H54 (cell line): Measurements from ENCODE around the gene PDLIM7.

Experiments
- DNase-seq: peaks from one replicate; pipeline ENCODE4 v3.0.0; 2011; ENCODE audit warnings: low spot score, mixed read lengths; ENCODE audit not compliant: insufficient read length
- FAIRE-seq: peaks from 3 replicates; lab custom pipeline; 2011; peaks lifted over from hg19 to GRCh38; lab: Jason Lieb, UNC
- POLR2A ChIP-seq: IDR thresholded peaks from 2 replicates; pipeline ENCODE4 v1.6.1; 2011; ENCODE audit warnings: low read depth, mild to moderate bottlenecking, low read length

Gene PDLIM7

DNA sequence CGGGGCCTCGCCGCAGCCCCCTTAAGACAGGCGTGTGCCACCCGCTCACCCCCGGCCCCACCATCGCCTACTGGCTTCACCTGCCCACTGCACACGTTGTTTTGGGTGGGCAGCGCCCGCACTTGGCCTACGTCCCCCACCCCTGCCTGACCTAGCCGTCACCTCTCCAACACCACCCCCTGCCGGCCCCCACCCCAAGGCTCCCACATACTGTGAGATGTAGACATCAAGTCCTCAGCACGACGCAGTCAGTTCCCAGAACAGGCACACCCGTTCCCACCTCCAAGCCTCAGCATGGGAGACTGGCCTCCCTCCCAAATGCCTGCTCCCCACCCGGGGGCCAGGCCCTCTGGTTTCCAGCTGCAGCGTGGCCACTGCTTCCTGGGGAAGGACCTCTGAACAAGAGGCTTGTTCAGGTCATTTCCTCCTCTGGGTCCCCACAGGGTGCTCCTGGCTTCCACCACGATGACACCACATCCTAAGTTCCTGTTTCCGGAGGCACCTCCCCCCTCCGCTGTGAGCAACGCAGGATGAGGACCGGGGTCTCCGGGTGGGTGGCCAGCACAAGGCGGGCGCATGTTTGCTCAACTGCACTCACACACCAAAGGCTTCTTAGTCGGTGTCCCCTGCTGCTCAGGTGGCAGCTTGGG is 35.3 kb downstream of the PDLIM7 start:
- no peak for TF ChIP-seq POLR2A
- FAIRE-seq (no peak), DNase-seq (no peak)

GRCh38 chr5:177459819-177460628 is 37.4 kb downstream of the PDLIM7 start:
- FAIRE-seq = no peak
- no peak for TF ChIP-seq POLR2A

GRCh38 chr5:177459357-177459756 is 38.0 kb downstream of the PDLIM7 start:
- TF ChIP-seq POLR2A = no peak
- FAIRE-seq = no peak
- no peak for DNase-seq

More at GRCh38 chr5:177459819-177460628, 37.4 kb downstream of the PDLIM7 start:
- DNase-seq = no peak

DNA sequence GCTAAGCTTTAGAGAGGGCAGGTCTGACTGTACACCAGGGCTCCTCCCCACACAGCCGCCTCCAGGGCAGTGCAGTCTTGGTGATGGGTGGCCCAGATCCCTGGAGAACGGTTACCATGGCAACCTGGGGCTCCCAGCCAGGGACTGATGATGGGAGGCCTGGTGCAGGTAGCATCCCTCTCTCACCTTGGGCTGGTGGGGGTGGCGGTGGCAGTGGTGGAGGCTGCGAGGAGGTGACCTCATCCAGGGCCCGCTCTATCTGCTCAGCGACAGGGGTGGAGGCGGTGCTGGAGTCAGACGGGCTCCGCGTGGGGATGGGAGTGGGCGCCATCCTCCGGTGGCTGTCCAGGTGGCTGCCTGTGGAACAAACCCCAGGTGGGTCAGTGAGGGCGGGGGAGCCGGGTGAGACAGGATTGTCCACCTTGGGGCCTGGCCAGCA is 38.5 kb downstream of the PDLIM7 start:
- FAIRE-seq (no peak), DNase-seq (peak; percentile 74)
- TF ChIP-seq POLR2A = no peak

GRCh38 chr5:177457852-177458681 is 39.3 kb downstream of the PDLIM7 start:
- FAIRE-seq (no peak), DNase-seq (no peak)
- TF ChIP-seq POLR2A = no peak

- FAIRE-seq (peak; percentile 91), DNase-seq (peak; percentile 100)
- TF ChIP-seq POLR2A = no peak
These were observed 40.2 kb downstream of the PDLIM7 start for GRCh38 chr5:177456976-177457851.

GRCh38 chr5:177456591-177456964 is 40.8 kb downstream of the PDLIM7 start:
- FAIRE-seq (no peak), DNase-seq (no peak)
- TF ChIP-seq POLR2A = no peak

DNA sequence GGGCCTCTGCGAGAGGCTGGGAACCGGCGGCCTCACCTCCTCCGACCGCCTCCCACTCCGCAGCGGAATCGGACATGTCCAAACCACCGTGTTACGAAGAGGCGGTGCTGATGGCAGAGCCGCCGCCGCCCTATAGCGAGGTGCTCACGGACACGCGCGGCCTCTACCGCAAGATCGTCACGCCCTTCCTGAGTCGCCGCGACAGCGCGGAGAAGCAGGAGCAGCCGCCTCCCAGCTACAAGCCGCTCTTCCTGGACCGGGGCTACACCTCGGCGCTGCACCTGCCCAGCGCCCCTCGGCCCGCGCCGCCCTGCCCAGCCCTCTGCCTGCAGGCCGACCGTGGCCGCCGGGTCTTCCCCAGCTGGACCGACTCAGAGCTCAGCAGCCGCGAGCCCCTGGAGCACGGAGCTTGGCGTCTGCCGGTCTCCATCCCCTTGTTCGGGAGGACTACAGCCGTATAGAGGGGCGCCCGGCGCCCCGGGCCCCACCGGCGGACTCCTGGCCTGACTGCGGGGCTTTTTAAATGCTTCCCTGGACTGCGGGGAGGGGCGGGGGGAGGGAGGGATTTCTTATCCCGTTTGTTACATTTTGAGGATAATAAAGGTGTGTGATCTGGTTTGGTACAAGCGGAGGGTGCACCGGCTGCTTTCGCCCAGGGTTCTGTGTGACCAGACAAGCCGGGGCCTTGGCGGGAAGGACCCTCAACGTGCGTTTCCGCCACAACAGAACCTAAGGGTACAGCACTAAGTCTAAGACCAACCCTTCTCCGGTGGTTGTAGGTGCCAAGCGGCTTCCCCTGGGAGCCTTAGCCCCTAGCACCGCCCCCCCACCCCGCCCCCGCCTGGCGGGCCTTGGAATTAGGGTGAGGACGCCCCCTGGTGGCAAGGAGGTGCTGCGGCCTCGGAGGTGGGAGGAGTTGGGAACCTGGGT is 41.5 kb downstream of the PDLIM7 start:
- TF ChIP-seq POLR2A = no peak
- FAIRE-seq (no peak), DNase-seq (peak; percentile 97)

GRCh38 chr5:177455036-177455660 is 42.3 kb downstream of the PDLIM7 start:
- no peak for FAIRE-seq
- no peak for DNase-seq
- TF ChIP-seq POLR2A = no peak

DNA sequence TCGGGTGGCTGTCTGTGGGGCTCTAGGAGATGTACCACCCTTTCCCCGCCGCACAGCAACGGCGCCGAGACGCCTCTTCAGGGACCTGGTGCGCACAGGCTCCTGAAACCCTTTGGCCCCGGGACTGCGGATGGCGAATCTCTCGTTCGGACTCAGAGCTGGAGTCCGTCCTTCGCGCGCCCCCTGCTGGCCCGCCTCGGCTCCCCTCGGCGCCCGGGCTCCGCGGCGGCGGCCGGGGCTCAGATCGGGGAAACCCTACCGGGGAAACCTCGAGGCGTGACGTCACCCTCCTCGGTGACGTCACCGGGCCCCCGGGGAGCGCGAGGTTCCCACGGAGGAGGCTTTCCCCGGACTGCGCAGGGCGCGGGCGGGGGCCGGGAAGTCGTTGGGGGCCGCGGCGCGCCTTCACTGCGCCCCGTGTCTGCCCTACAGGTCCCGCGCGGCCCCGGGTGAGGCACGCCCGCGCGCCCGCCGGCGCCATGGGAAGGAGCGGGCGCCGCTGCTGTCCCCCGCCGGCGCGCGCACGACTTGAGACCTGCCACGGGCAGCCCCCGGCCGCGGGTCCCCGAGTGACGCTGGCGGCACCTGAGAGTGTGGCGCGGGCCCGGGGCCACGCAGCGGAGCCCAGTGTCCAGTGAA is 42.9 kb downstream of the PDLIM7 start:
- DNase-seq = peak; percentile 87
- no peak for FAIRE-seq
- TF ChIP-seq POLR2A = no peak

DNA sequence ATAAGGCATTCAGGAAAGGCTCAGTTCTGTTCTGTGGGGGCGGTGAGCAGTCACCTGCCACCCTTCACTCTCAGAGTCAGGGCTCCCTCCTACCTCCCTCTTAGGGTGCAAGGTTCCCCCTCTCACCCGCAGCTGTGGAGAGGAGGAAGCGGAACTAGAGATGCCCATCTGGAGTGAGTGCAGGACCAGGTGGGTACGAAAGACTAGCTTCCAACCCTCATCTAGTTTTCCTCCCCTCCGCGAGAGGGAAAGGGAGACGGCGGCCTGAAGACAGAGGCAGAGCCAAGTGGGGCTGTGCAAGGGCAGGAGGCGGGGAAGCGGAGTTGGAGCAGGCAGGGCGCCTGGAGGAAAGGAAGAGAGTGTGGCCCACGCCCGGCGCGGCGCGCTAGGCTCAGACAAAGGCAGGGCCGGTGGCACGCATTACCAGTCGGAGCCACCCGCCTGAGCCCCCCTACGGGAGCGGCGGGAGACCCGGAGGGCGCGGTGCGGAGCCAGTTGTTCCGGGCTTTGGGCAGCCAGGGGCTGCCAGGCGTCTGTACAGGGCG is 43.5 kb downstream of the PDLIM7 start:
- no peak for TF ChIP-seq POLR2A
- FAIRE-seq (no peak), DNase-seq (no peak)
